Measurements from ENCODE around the gene RIPK1.
"Not testable (repeated sequence)": the region's sequence is repeated elsewhere in the genome, so short reads cannot be mapped to it uniquely, and the experiment has no call there.

DNA sequence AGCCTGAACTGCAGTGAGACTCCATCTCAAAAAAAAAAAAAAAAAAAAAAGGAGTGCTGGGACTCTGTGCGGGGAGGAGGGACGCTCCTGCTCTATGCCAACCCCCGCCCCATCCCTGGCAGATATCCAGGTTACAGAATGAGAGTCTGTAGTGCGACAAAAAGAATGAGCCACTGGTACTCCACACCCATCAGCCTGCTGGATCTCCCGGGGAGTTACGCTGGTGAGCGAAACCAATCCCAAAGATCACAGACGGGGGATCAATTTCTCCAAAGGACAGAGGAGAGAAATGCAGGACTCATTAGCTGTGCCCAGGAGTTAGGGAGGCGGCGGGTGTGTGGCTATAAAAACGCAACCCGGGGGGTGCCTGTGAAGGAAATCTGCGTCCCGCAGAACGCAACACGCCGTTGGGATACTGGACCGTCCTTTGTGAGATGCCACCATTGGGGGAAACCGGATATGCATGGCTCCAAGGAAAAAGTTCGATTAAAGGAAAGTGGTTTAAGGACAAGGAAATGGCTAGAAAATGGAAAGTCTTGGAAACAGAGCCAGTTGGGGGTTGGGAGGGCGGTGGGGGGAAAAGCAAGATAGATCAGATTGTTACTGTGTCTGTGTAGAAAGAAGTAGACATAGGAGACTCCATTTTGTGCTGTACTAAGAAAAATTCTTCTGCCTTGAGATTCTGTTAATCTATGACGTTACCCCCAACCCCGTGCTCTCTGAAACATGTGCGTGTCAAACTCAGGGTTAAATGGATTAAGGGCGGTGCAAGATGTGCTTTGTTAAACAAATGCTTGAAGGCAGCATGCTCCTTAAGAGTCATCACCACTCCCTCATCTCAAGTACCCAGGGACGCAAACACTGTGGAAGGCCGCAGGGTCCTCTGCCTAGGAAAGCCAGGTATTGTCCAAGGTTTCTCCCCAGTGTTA is 13.8 kb upstream of the RIPK1 start:
- not testable (repeated sequence) for TF ChIP-seq CTCF (IDR thresholded peaks at IDR 0.05; ENCODE audit: low read depth, low read length); POLR2A (IDR thresholded peaks at IDR 0.05; ENCODE audit: extremely low read depth, insufficient read length); MYC (IDR thresholded peaks at IDR 0.05; ENCODE audit: low read depth, low read length)
- TF ChIP-seq, protein P1, sequence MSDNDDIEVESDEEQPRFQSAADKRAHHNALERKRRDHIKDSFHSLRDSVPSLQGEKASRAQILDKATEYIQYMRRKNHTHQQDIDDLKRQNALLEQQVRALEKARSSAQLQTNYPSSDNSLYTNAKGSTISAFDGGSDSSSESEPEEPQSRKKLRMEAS (IDR thresholded peaks at IDR 0.05; ENCODE audit: low read depth, low read length): not testable (repeated sequence)

Data from NB4 (cell line).